ENCODE results near the gene CYP2A7.
"Not testable (repeated sequence)": the region's sequence is repeated elsewhere in the genome, so short reads cannot be mapped to it uniquely, and the experiment has no call there.

CYP2A7 gene

GRCh38 chr19:40838477-40838876, 43.6 kb downstream of the CYP2A7 start:
- DNase-seq: not testable (repeated sequence)

- no peak for DNase-seq
These were observed 45.1 kb downstream of the CYP2A7 start for GRCh38 chr19:40836754-40837429.

GRCh38 chr19:40833728-40834533, 48.1 kb downstream of the CYP2A7 start:
- DNase-seq: not testable (repeated sequence)

GRCh38 chr19:40832431-40832790, 49.6 kb downstream of the CYP2A7 start:
- not testable (repeated sequence) for DNase-seq

GRCh38 chr19:40831502-40832430, 50.3 kb downstream of the CYP2A7 start:
- no peak for DNase-seq

- DNase-seq: not testable (repeated sequence)
These were observed 51.3 kb downstream of the CYP2A7 start for GRCh38 chr19:40830741-40831140.

- DNase-seq: no peak
These were observed 52.8 kb downstream of the CYP2A7 start for GRCh38 chr19:40829205-40829604.

GRCh38 chr19:40827386-40828247, 54.4 kb downstream of the CYP2A7 start:
- no peak for DNase-seq

- DNase-seq: not testable (repeated sequence)
These were observed 55.2 kb downstream of the CYP2A7 start for GRCh38 chr19:40826699-40827385.

GRCh38 chr19:40826312-40826698, 55.7 kb downstream of the CYP2A7 start:
- DNase-seq: not testable (repeated sequence)

- not testable (repeated sequence) for DNase-seq
These were observed 56.5 kb downstream of the CYP2A7 start for GRCh38 chr19:40825460-40826095.
